Stimulated activated CD4-positive, alpha-beta T cell treated with anti-CD3 and anti-CD28 coated beads, Interleukin-4, amount 100 ng/mL, for 1 hour (primary cell): ENCODE measurements around the gene TMEM52B.
"Not testable (repeated sequence)": the region's sequence is repeated elsewhere in the genome, so short reads cannot be mapped to it uniquely, and the experiment has no call there.

Source experiments
- DNase-seq: peaks from one replicate; pipeline ENCODE4 v3.0.0-alpha.2; 2020

The TMEM52B gene

GRCh38 chr12:10211940-10212738 lies 33.3 kb downstream of the TMEM52B start:
- DNase-seq: peak; percentile 86

DNA sequence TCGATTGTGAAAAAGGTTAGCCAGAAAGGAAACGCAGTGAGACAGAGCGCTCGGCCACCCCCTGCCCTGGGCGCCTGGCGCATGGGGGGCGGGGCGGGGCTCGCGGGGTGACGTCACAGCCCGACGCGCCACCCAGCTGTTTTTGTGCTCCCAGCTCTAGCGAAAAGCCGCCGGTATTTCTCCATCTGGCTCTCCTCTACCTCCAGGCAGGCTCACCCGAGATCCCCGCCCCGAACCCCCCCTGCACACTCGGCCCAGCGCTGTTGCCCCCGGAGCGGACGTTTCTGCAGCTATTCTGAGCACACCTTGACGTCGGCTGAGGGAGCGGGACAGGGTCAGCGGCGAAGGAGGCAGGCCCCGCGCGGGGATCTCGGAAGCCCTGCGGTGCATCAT lies 33.9 kb downstream of the TMEM52B start, which contains the start of gene GABARAPL1:
Gene GABARAPL1 (plus strand): TSS at position 139 of the 393 bp plus-strand sequence. CDS start 253 bp downstream, at position 392.
- DNase-seq: peak; percentile 75

GRCh38 chr12:10213168-10214135 lies 34.6 kb downstream of the TMEM52B start:
- DNase-seq: peak; percentile 71

DNA sequence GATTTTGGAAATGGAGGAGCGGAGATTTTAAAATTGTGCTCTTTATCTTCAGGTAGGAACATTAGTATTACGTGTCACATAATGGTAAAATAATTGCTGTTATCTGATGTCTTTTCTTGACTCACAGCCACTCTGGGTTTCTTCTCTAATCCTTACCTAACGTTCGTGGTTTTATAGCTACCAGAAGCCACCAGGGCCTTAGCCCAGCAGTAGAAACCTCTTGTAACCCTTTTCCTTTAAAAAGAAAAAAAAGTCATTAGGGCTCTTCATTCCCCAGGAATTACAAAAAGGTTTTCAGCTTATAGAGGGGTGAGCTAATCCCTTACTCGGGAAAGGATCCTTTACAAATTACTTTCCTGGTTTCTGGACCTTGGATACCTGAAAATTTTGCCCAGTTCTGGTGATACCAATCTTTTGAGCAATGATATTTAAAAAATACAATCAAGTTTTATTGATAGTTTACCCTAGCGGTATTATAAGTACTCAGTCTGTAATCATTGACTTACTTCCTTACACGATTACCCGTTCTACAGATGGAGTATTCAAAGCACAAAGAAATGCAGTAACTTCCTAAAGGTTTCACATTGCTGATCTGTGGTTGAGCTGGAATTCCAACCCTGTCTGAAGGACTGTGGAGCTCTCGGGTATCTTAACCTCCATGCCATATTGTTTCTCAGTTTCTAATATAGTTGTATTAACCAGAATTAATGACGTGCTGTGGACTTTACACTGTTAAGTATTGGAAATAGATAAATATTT lies 35.5 kb downstream of the TMEM52B start:
- DNase-seq: no peak

DNA sequence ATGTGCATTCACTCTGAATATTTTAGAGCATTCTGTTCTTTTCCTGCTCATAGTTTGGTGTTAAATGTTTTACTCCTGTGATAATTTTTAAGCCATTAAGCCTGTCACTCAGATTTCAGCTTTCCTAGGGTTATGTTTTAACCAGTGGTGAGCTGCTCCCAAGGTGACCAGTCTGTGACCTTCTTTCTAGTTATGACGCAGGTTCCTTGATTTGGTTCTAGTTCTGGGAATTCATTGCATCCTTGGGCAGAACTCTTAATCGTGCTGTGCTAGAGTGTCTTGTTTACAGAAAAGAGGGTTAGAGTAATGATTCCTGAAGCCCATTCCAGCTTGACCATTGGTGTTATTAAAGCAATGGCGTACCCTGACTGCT lies 36.0 kb downstream of the TMEM52B start:
- DNase-seq: no peak

GRCh38 chr12:10215436-10215835 lies 36.6 kb downstream of the TMEM52B start:
- no peak for DNase-seq

- DNase-seq: not testable (repeated sequence)
Measured at GRCh38 chr12:10215946-10216345, 37.1 kb downstream of the TMEM52B start.

- no peak for DNase-seq
Measured at GRCh38 chr12:10218021-10218420, 39.2 kb downstream of the TMEM52B start.

- DNase-seq: no peak
Measured at GRCh38 chr12:10220398-10221077, 41.7 kb downstream of the TMEM52B start.

- DNase-seq: no peak
Measured at GRCh38 chr12:10221846-10222245, 43.0 kb downstream of the TMEM52B start.

- no peak for DNase-seq
Measured at GRCh38 chr12:10223208-10223607, 44.4 kb downstream of the TMEM52B start.

- DNase-seq: not testable (repeated sequence)
Measured at GRCh38 chr12:10225426-10225825, 46.6 kb downstream of the TMEM52B start.

GRCh38 chr12:10226086-10226485 lies 47.3 kb downstream of the TMEM52B start:
- DNase-seq: no peak

DNA sequence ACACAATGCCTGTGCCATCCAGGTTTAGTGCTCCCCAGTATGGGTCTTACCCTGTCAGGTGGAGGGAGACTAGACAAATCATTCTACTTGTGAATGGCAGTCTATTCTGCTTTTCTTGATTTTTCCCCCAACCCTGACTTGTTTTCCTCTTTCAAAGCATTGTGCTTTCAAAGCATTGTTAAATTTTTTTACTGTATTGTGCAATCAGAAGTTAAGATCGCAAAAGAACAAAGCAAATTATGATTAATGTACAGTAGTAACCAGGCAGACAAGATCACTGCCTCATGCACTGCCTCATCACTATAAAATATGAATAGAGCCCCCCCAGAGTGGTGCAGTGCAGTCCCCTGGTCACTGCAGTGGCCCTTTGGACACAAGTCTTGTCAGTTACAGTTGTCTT lies 47.9 kb downstream of the TMEM52B start:
- DNase-seq: no peak

- DNase-seq: no peak
Measured at GRCh38 chr12:10227648-10228047, 48.8 kb downstream of the TMEM52B start.

DNA sequence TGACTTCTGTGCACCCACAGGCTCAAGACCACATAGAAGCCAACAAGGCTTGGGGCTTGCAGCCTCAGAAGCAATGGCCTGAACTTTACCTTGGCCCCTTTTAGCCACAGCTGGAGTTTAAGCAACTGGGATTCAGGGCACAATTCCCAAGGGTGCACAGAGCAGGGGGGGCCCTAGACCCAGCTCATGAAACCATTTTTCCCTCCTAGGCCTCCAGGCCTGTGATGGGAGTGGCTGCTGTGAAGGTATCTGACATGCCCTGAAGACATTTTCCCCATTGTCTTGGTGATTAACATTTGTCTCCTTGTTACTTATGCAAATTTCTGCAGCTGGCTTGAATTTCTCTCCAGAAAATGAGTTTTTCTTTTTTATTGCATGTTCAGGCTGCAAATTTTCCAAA lies 55.7 kb downstream of the TMEM52B start:
- no peak for DNase-seq

GRCh38 chr12:10235761-10236631 lies 57.2 kb downstream of the TMEM52B start:
- peak; percentile 37 for DNase-seq

DNA sequence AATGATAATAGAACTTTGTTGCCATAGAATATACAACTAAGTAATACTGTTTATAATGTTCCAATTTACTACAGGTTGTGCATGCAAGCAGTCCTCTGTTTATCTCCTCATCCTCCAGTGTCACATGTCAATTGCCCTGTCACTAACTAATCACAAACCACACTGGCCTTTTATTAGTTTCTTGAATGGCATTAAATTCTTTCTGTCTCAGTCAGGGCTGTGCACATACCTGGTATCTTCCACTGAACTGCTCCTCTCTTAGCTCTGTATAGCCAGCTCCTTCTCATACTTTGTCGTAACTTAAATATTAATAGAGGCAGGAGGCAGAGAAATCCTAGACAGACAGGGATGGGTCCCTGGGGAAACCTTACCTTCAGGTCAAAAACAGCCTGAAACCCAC lies 57.9 kb downstream of the TMEM52B start:
- no peak for DNase-seq

- no peak for DNase-seq
Measured at GRCh38 chr12:10238526-10238925, 59.7 kb downstream of the TMEM52B start.

GRCh38 chr12:10241290-10241689 lies 62.5 kb downstream of the TMEM52B start:
- no peak for DNase-seq
